Panc1 (cell line): ENCODE results near the gene APOB.

ENCODE experiments used
- CTCF ChIP-seq: fragments of 450-650 bp; IDR thresholded peaks from 2 replicates; pipeline ENCODE4 v1.5.1; 2017; ENCODE audit warnings: mild to moderate bottlenecking
- REST ChIP-seq, 2 experiments: IDR thresholded peaks; 2 replicates each; pipeline ENCODE4 v1.6.1; 2011 to 2012; ENCODE audit warnings: low read depth in 2 of 2, control low read depth in 1 of 2, low read length in 1 of 2, mild to moderate bottlenecking in 1 of 2, moderate library complexity in 1 of 2; ENCODE audit not compliant: insufficient read depth in 1 of 2
- TCF7L2 ChIP-seq: IDR thresholded peaks from 2 replicates; pipeline ENCODE4 v1.6.1; 2011; ENCODE audit warnings: mild to moderate bottlenecking, low read depth, low read length, inconsistent platforms

GRCh38 chr2:20966061-20966595 lies 77.7 kb downstream of the APOB start:
- no peak for TF ChIP-seq CTCF
- no peak for TF ChIP-seq REST (IDR thresholded peaks at IDR 0.05; ENCODE audit: insufficient read depth in 1 of 2, low read depth in 2 of 2, low read length in 1 of 2)
- TF ChIP-seq TCF7L2, result no peak
